ENCODE measurements around the gene GPANK1. TPM values are rescaled to one million over a fixed set of nuclear protein-coding genes. Genes with fewer than 3 reads are reported as not detected.

Gene GPANK1
- total and polyA plus RNA-seq, 2 of the 4 experiments (the other 2 are of a cell fraction) = 6.1 to 13.8 TPM

GRCh38 chr6:31621991-31622390 is 42.8 kb downstream of the GPANK1 start:
- Histone ChIP-seq H3K18ac (ENCODE audit: low read depth, low read length) (no peak overlapping the region), H3K27ac (ENCODE audit: insufficient read depth, low read length) (peak overlapping the region; percentile 99), H3K4me3 (ENCODE audit: insufficient read depth, low read depth, low read length) (peak overlapping the region; percentile 81), H3K36me3 (ENCODE audit: control insufficient read depth, insufficient read depth, low read length) (peaks cover 41% of the 10 kb centered on the region), H2BK20ac (ENCODE audit: low read depth, low read length) (no peak overlapping the region), H4K20me1 (ENCODE audit: insufficient read depth, low read length) (peaks cover 46% of the 10 kb centered on the region), H4K5ac (ENCODE audit: low read depth, low read length) (peak overlapping the region; percentile 65; the same call in 1 of the 2 replicates), H2BK5ac (ENCODE audit: low read depth, low read length, poor library complexity, severe bottlenecking) (peak overlapping the region; percentile 98), H3K23ac (ENCODE audit: low read depth, low read length) (peak overlapping the region; percentile 99; the same call in 1 of the 2 replicates), H3K9me1 (ENCODE audit: insufficient read depth, low read length) (peaks cover 6% of the 10 kb centered on the region), H3K56ac (ENCODE audit: extremely low read depth, insufficient read depth, low read length) (peak overlapping the region; percentile 97), H3K9me3 (ENCODE audit: control insufficient read depth, insufficient read depth, low read length) (no peaks in the 10 kb centered on the region), H3K4ac (ENCODE audit: low read depth, low read length) (peak overlapping the region; percentile 98), H3K9ac (ENCODE audit: low read depth, low read length) (peak overlapping the region; percentile 100), H4K8ac (ENCODE audit: low read depth in 2 of 2, low read length in 2 of 2) (peak overlapping the region in 1 of 2 experiments; percentile 99; a peak in 2 of 4 replicates), H3K14ac (replicated peaks; ENCODE audit: low read depth, low read length) (peak overlapping the region; percentile 100), H2BK120ac (ENCODE audit: low read depth, low read length) (no peak overlapping the region), H2AK5ac (ENCODE audit: low read depth, low read length) (peak overlapping the region; percentile 97; the same call in 1 of the 2 replicates), H3K79me1 (ENCODE audit: low read depth in 1 of 2, low read length in 2 of 2) (peaks cover 15 to 49% of the 10 kb centered on the region in 2 experiments), H2BK15ac (ENCODE audit: low read depth, low read length) (no peak overlapping the region), H3K27me3 (ENCODE audit: control insufficient read depth, insufficient read depth, low read length) (no peaks in the 10 kb centered on the region), H3K4me1 (ENCODE audit: control insufficient read depth, insufficient read depth, low read length) (no peaks in the 10 kb centered on the region), H2AK9ac (replicated peaks; ENCODE audit: low read depth, low read length, poor library complexity) (peak overlapping the region; percentile 82), H2AFZ (replicated peaks; ENCODE audit: low read length, poor library complexity) (no peak overlapping the region), H4K91ac (ENCODE audit: insufficient read depth, low read depth, low read length) (0 out of 2 replicates have a peak overlapping the region, but pooled peaks have one; percentile 98), H3K4me2 (ENCODE audit: low read depth, low read length) (peak overlapping the region; percentile 98)
- dilution Hi-C loops (cut with HindIII; ENCODE audit: low sequenced_read_pairs, unreplicated experiment) = no loop called here
- CTCF ChIA-PET = interaction anchor here (1.3 kb wide), 1 partner anchor 16 kb away, joined by 4 read pairs; no protein-coding TSS in a partner anchor
- no CpG with 5 or more reads among the region's 4 CpGs for WGBS, 2 experiments (ENCODE audit: extremely low coverage in 2 of 2, insufficient read length in 1 of 2)
- BruUV-seq (replicated peaks) = no TSS peak
- intact Hi-C loops (cut with micrococcal nuclease) = no loop called here
- TF ChIP-seq RAD21 (IDR thresholded peaks at IDR 0.05; ENCODE audit: low read length) (no peak), CTCF (conservative IDR thresholded peaks at IDR 0.05; ENCODE audit: low read depth, low read length) (no peak), CEBPB (IDR thresholded peaks at IDR 0.05; ENCODE audit: low read depth, low read length) (no peak), RFX5 (IDR thresholded peaks at IDR 0.05; ENCODE audit: low read depth, low read length) (no peak), SMC3 (IDR thresholded peaks at IDR 0.05; ENCODE audit: low read depth, low read length) (no peak), CHD1 (IDR thresholded peaks at IDR 0.05; ENCODE audit: low read depth, low read length) (no peak), MAZ (IDR thresholded peaks at IDR 0.05; ENCODE audit: borderline replicate concordance, low read depth, low read length) (no peak), MXI1 (IDR thresholded peaks at IDR 0.05; ENCODE audit: borderline replicate concordance, low read depth, low read length) (no peak), USF2 (IDR thresholded peaks at IDR 0.05; ENCODE audit: low read depth, low read length) (no peak), MAFK (IDR thresholded peaks at IDR 0.05; ENCODE audit: low read depth, low read length) (no peak), NFE2L2 (IDR thresholded peaks at IDR 0.05; ENCODE audit: low read depth, low read length) (no peak), RCOR1 (IDR thresholded peaks at IDR 0.05; ENCODE audit: insufficient replicate concordance, low read length) (no peak), BHLHE40 (IDR thresholded peaks at IDR 0.05; ENCODE audit: low read depth, low read length) (no peak), FOS (IDR thresholded peaks at IDR 0.05; ENCODE audit: low read depth, low read length) (no peak), POLR2A (IDR thresholded peaks at IDR 0.05; ENCODE audit: low read depth, low read length) (no peak)
- in situ Hi-C loops (cut with MboI; ENCODE audit: low sequenced_read_pairs) = no loop called here
- DNase-seq (no peak), ATAC-seq (ENCODE audit: low read depth) (no peak)
- POLR2A ChIA-PET (ENCODE audit: unreplicated experiment) = interaction anchor here (0.6 kb wide), 1 partner anchor 242 kb away, joined by 3 read pairs; no protein-coding TSS in a partner anchor

Data from IMR-90 (cell line).